ENCODE measurements around the gene CAMTA1.

The CAMTA1 gene

GRCh38 chr1:7285856-7286454 is 500.7 kb downstream of the CAMTA1 start:
- H3K9ac ChIP-seq (ENCODE audit: low read length in 5 of 5): no peak overlapping the region
- H3K36me3 ChIP-seq (ENCODE audit: control insufficient read depth in 5 of 5, insufficient read depth in 5 of 5, low read length in 5 of 5): no peaks in the 10 kb centered on the region
- no peaks in the 10 kb centered on the region for H3K27me3 ChIP-seq (ENCODE audit: control insufficient read depth in 5 of 5, insufficient read depth in 4 of 5, low read length in 5 of 5)
- no peak overlapping the region for H3K27ac ChIP-seq (ENCODE audit: low read depth, low read length)
- no peak overlapping the region for H3K4me3 ChIP-seq (ENCODE audit: low read depth in 1 of 5, low read length in 5 of 5)
- H3K4me1 ChIP-seq (ENCODE audit: control insufficient read depth in 5 of 5, insufficient read depth in 5 of 5, low read length in 5 of 5): peaks cover 2 to 17% (median 12%) of the 10 kb centered on the region in 5 donors
- peaks cover 0 to 5% (median 0%) of the 10 kb centered on the region in 5 donors for H3K9me3 ChIP-seq (ENCODE audit: control insufficient read depth in 5 of 5, low read length in 5 of 5)

GRCh38 chr1:7287013-7287412 is 501.8 kb downstream of the CAMTA1 start:
- no peak overlapping the region for H3K4me3 ChIP-seq (ENCODE audit: low read depth in 1 of 5, low read length in 5 of 5)
- H3K27ac ChIP-seq (ENCODE audit: low read depth, low read length): no peak overlapping the region
- peaks cover 3 to 22% (median 21%) of the 10 kb centered on the region in 5 donors for H3K4me1 ChIP-seq (ENCODE audit: control insufficient read depth in 5 of 5, insufficient read depth in 5 of 5, low read length in 5 of 5)
- H3K27me3 ChIP-seq (ENCODE audit: control insufficient read depth in 5 of 5, insufficient read depth in 4 of 5, low read length in 5 of 5): no peaks in the 10 kb centered on the region
- H3K9ac ChIP-seq (ENCODE audit: low read length in 5 of 5): no peak overlapping the region
- H3K36me3 ChIP-seq (ENCODE audit: control insufficient read depth in 5 of 5, insufficient read depth in 5 of 5, low read length in 5 of 5): no peaks in the 10 kb centered on the region
- H3K9me3 ChIP-seq (ENCODE audit: control insufficient read depth in 5 of 5, low read length in 5 of 5): peaks cover 0 to 5% (median 0%) of the 10 kb centered on the region in 5 donors

- Histone ChIP-seq H3K9ac (ENCODE audit: low read length in 5 of 5) (no peak overlapping the region), H3K36me3 (ENCODE audit: control insufficient read depth in 5 of 5, insufficient read depth in 5 of 5, low read length in 5 of 5) (no peaks in the 10 kb centered on the region), H3K27ac (ENCODE audit: low read depth, low read length) (no peak overlapping the region), H3K27me3 (ENCODE audit: control insufficient read depth in 5 of 5, insufficient read depth in 4 of 5, low read length in 5 of 5) (no peaks in the 10 kb centered on the region), H3K9me3 (ENCODE audit: control insufficient read depth in 5 of 5, low read length in 5 of 5) (peaks cover 0 to 5% (median 0%) of the 10 kb centered on the region in 5 donors), H3K4me1 (ENCODE audit: control insufficient read depth in 5 of 5, insufficient read depth in 5 of 5, low read length in 5 of 5) (peaks cover 3 to 21% (median 21%) of the 10 kb centered on the region in 5 donors), H3K4me3 (ENCODE audit: low read depth in 1 of 5, low read length in 5 of 5) (no peak overlapping the region)
These were observed 503.7 kb downstream of the CAMTA1 start for GRCh38 chr1:7288992-7289391.

- no peak overlapping the region for H3K27ac ChIP-seq (ENCODE audit: low read depth, low read length)
- H3K9ac ChIP-seq (ENCODE audit: low read length in 5 of 5): no peak overlapping the region
- H3K36me3 ChIP-seq (ENCODE audit: control insufficient read depth in 5 of 5, insufficient read depth in 5 of 5, low read length in 5 of 5): no peaks in the 10 kb centered on the region
- H3K27me3 ChIP-seq (ENCODE audit: control insufficient read depth in 5 of 5, insufficient read depth in 4 of 5, low read length in 5 of 5): peaks cover 0 to 3% (median 0%) of the 10 kb centered on the region in 5 donors
- no peak overlapping the region for H3K4me3 ChIP-seq (ENCODE audit: low read depth in 1 of 5, low read length in 5 of 5)
- H3K9me3 ChIP-seq (ENCODE audit: control insufficient read depth in 5 of 5, low read length in 5 of 5): peaks cover 0 to 5% (median 0%) of the 10 kb centered on the region in 5 donors
- H3K4me1 ChIP-seq (ENCODE audit: control insufficient read depth in 5 of 5, insufficient read depth in 5 of 5, low read length in 5 of 5): peaks cover 3 to 21% (median 21%) of the 10 kb centered on the region in 5 donors
These were observed 504.4 kb downstream of the CAMTA1 start for GRCh38 chr1:7289694-7290093.

- H3K4me3 ChIP-seq (ENCODE audit: low read depth in 1 of 5, low read length in 5 of 5): no peak overlapping the region
- H3K4me1 ChIP-seq (ENCODE audit: control insufficient read depth in 5 of 5, insufficient read depth in 5 of 5, low read length in 5 of 5): peaks cover 3 to 21% (median 21%) of the 10 kb centered on the region in 5 donors
- peaks cover 0 to 5% (median 0%) of the 10 kb centered on the region in 5 donors for H3K9me3 ChIP-seq (ENCODE audit: control insufficient read depth in 5 of 5, low read length in 5 of 5)
- peak overlapping the region in 1 of 5 donors; percentile 17 for H3K9ac ChIP-seq (ENCODE audit: low read length in 5 of 5)
- peak overlapping the region; percentile 78 for H3K27ac ChIP-seq (ENCODE audit: low read depth, low read length)
- H3K36me3 ChIP-seq (ENCODE audit: control insufficient read depth in 5 of 5, insufficient read depth in 5 of 5, low read length in 5 of 5): no peaks in the 10 kb centered on the region
- peaks cover 0 to 3% (median 0%) of the 10 kb centered on the region in 5 donors for H3K27me3 ChIP-seq (ENCODE audit: control insufficient read depth in 5 of 5, insufficient read depth in 4 of 5, low read length in 5 of 5)
These were observed 506.0 kb downstream of the CAMTA1 start for GRCh38 chr1:7290971-7291970.

- no peak overlapping the region for H3K4me3 ChIP-seq (ENCODE audit: low read depth in 1 of 5, low read length in 5 of 5)
- no peaks in the 10 kb centered on the region for H3K36me3 ChIP-seq (ENCODE audit: control insufficient read depth in 5 of 5, insufficient read depth in 5 of 5, low read length in 5 of 5)
- peak overlapping the region; percentile 78 for H3K27ac ChIP-seq (ENCODE audit: low read depth, low read length)
- peaks cover 3 to 21% (median 21%) of the 10 kb centered on the region in 5 donors for H3K4me1 ChIP-seq (ENCODE audit: control insufficient read depth in 5 of 5, insufficient read depth in 5 of 5, low read length in 5 of 5)
- peaks cover 0 to 3% (median 0%) of the 10 kb centered on the region in 5 donors for H3K27me3 ChIP-seq (ENCODE audit: control insufficient read depth in 5 of 5, insufficient read depth in 4 of 5, low read length in 5 of 5)
- peak overlapping the region in 1 of 5 donors; percentile 17 for H3K9ac ChIP-seq (ENCODE audit: low read length in 5 of 5)
- peaks cover 0 to 6% (median under 1%) of the 10 kb centered on the region in 5 donors for H3K9me3 ChIP-seq (ENCODE audit: control insufficient read depth in 5 of 5, low read length in 5 of 5)
These were observed 506.9 kb downstream of the CAMTA1 start for GRCh38 chr1:7292036-7292681.

GRCh38 chr1:7292714-7293419 is 507.6 kb downstream of the CAMTA1 start:
- Histone ChIP-seq H3K9ac (ENCODE audit: low read length in 5 of 5) (no peak overlapping the region), H3K27ac (ENCODE audit: low read depth, low read length) (no peak overlapping the region), H3K4me1 (ENCODE audit: control insufficient read depth in 5 of 5, insufficient read depth in 5 of 5, low read length in 5 of 5) (peaks cover 3 to 21% (median 21%) of the 10 kb centered on the region in 5 donors), H3K36me3 (ENCODE audit: control insufficient read depth in 5 of 5, insufficient read depth in 5 of 5, low read length in 5 of 5) (no peaks in the 10 kb centered on the region), H3K4me3 (ENCODE audit: low read depth in 1 of 5, low read length in 5 of 5) (no peak overlapping the region), H3K27me3 (ENCODE audit: control insufficient read depth in 5 of 5, insufficient read depth in 4 of 5, low read length in 5 of 5) (peaks cover 0 to 3% (median 0%) of the 10 kb centered on the region in 5 donors), H3K9me3 (ENCODE audit: control insufficient read depth in 5 of 5, low read length in 5 of 5) (peaks cover 0 to 4% (median 3%) of the 10 kb centered on the region in 5 donors)

GRCh38 chr1:7293702-7294629 is 508.7 kb downstream of the CAMTA1 start:
- Histone ChIP-seq H3K4me3 (ENCODE audit: low read depth in 1 of 5, low read length in 5 of 5) (no peak overlapping the region), H3K27ac (ENCODE audit: low read depth, low read length) (no peak overlapping the region), H3K4me1 (ENCODE audit: control insufficient read depth in 5 of 5, insufficient read depth in 5 of 5, low read length in 5 of 5) (peaks cover 6 to 30% (median 26%) of the 10 kb centered on the region in 5 donors), H3K9ac (ENCODE audit: low read length in 5 of 5) (no peak overlapping the region), H3K9me3 (ENCODE audit: control insufficient read depth in 5 of 5, low read length in 5 of 5) (peaks cover 0 to 4% (median 3%) of the 10 kb centered on the region in 5 donors), H3K27me3 (ENCODE audit: control insufficient read depth in 5 of 5, insufficient read depth in 4 of 5, low read length in 5 of 5) (peaks cover 0 to 3% (median 0%) of the 10 kb centered on the region in 5 donors), H3K36me3 (ENCODE audit: control insufficient read depth in 5 of 5, insufficient read depth in 5 of 5, low read length in 5 of 5) (no peaks in the 10 kb centered on the region)

Data from subcutaneous abdominal adipose tissue (tissue), 5 donors.